Esophagus muscularis mucosa (tissue), 4 donors: ENCODE results near the gene YBX1. TPM values are rescaled to one million over a fixed set of nuclear protein-coding genes. Genes with fewer than 3 reads are reported as not detected.
A peak's percentile ranks its signal among the peaks of the same experiment; 100 is the strongest.

Source experiments
- DNase-seq: peaks from one replicate; pipeline ENCODE4 v3.0.0-alpha.2; 2017; ENCODE audit errors: extremely low spot score
- H3K27ac ChIP-seq, 4 donors: fragments of 200-600 bp; sonication (generic); replicated peaks in 1 of 4; 1 replicate in 3 of 4; 2 replicates in 1 of 4; pipeline ENCODE4 v1.5.1; 2016 to 2019; ENCODE audit warnings: mild to moderate bottlenecking in 1 of 4
- H3K27me3 ChIP-seq, 4 donors: fragments of 200-600 bp; sonication (generic); one replicate each; pipeline versions ENCODE4 v1.5.1 to v1.6.0; 2016 to 2019
- H3K36me3 ChIP-seq, 4 donors: fragments of 200-600 bp; sonication (generic); one replicate each; pipeline ENCODE4 v1.5.1; 2016 to 2019
- H3K4me1 ChIP-seq, 4 donors: fragments of 200-600 bp; sonication (generic); one replicate each; pipeline ENCODE4 v1.5.1; 2016 to 2019
- H3K4me3 ChIP-seq, 4 donors: fragments of 200-600 bp; sonication (generic); 1 replicate in 2 of 4; 2 replicates in 2 of 4; pipeline ENCODE4 v1.5.1; 2016 to 2019; ENCODE audit warnings: mild to moderate bottlenecking in 4 of 4, moderate library complexity in 1 of 4
- H3K9me3 ChIP-seq, 4 donors: fragments of 200-600 bp; sonication (generic); 1 replicate in 3 of 4; 2 replicates in 1 of 4; pipeline ENCODE4 v1.5.1; 2016 to 2019
- CTCF ChIP-seq, 3 experiments: fragments of 200-600 bp in 2 of 3; fragments of 450-650 bp in 1 of 3; sonication (generic) in 2 of 3; IDR thresholded peaks; one replicate each; pipeline ENCODE4 v1.5.1; 2017 to 2019; ENCODE audit warnings: antibody characterized with exemption in 3 of 3, mild to moderate bottlenecking in 2 of 3, moderate library complexity in 1 of 3
- EP300 ChIP-seq: sonication (generic); formaldehyde crosslinking; IDR thresholded peaks from one replicate; pipeline ENCODE4 v1.6.1; 2017; ENCODE audit warnings: antibody characterized with exemption
- POLR2A ChIP-seq: fragments of 450-650 bp; IDR thresholded peaks from one replicate; pipeline ENCODE4 v1.6.1; 2017; ENCODE audit warnings: antibody characterized with exemption, moderate library complexity, mild to moderate bottlenecking, low read depth
- POLR2AphosphoS5 ChIP-seq, 2 donors: sonication (generic); formaldehyde crosslinking; IDR thresholded peaks; one replicate each; pipeline ENCODE4 v1.6.1; 2017; ENCODE audit warnings: antibody characterized with exemption in 2 of 2
- WGBS: methylation state at CpG from one replicate; pipeline ENCODE4 v1.1.5; 2018; 5-methylcytosine and 5-hydroxymethylcytosine counted together
- intact Hi-C: fragments of 100-400 bp; cut with DNase I; formaldehyde crosslinking; loops from one replicate; pipeline ENCODE4 v1.15.1; 2023
- total RNA-seq, 4 donors: library from RNA; depleted of rRNA; stranded (reverse); fragments of >200 nt; gene quantifications; one replicate each; pipeline versions ENCODE4 v1.1.0 to v1.2.1, GENCODE V29; 2016

YBX1 gene
- total RNA-seq, 4 donors from 2014 or later: 778 to 889 (median 812) TPM

- H3K27me3 ChIP-seq: no peaks in the 10 kb centered on the region
- no peak for TF ChIP-seq CTCF (IDR thresholded peaks at IDR 0.05)
- no peak for TF ChIP-seq POLR2AphosphoS5 (IDR thresholded peaks at IDR 0.05)
- TF ChIP-seq EP300: no peak
- no peak for TF ChIP-seq POLR2A
- DNase-seq: no peak
- peaks cover 22 to 84% (median 61%) of the 10 kb centered on the region in 4 donors for H3K36me3 ChIP-seq
- no peak overlapping the region for H3K4me3 ChIP-seq
- 96% methylated on average over 4 of the region's 4 CpGs for WGBS
- no peaks in the 10 kb centered on the region for H3K9me3 ChIP-seq
- H3K27ac ChIP-seq: no peak overlapping the region
- intact Hi-C loops: no loop called here
- H3K4me1 ChIP-seq: peaks cover 0 to 6% (median 5%) of the 10 kb centered on the region in 4 donors
These were observed 11.8 kb upstream of the YBX1 start for GRCh38 chr1:42670425-42670824.

- H3K9me3 ChIP-seq: no peaks in the 10 kb centered on the region
- DNase-seq: no peak
- peaks cover 0 to 6% (median 5%) of the 10 kb centered on the region in 4 donors for H3K4me1 ChIP-seq
- H3K36me3 ChIP-seq: peaks cover 8 to 60% (median 28%) of the 10 kb centered on the region in 4 donors
- no peaks in the 10 kb centered on the region for H3K27me3 ChIP-seq
- peak overlapping the region in 1 of 4 donors; percentile 10 for H3K27ac ChIP-seq
- no peak overlapping the region for H3K4me3 ChIP-seq
- TF ChIP-seq EP300: no peak
- TF ChIP-seq POLR2AphosphoS5 (IDR thresholded peaks at IDR 0.05): no peak
- no peak for TF ChIP-seq CTCF (IDR thresholded peaks at IDR 0.05)
- TF ChIP-seq POLR2A: no peak
- intact Hi-C loops: no loop called here
These were observed 8.0 kb upstream of the YBX1 start for GRCh38 chr1:42674214-42674613.

- peaks cover 8 to 57% (median 26%) of the 10 kb centered on the region in 4 donors for H3K36me3 ChIP-seq
- intact Hi-C loops: no loop called here
- no peaks in the 10 kb centered on the region for H3K27me3 ChIP-seq
- H3K9me3 ChIP-seq: no peaks in the 10 kb centered on the region
- TF ChIP-seq POLR2A: no peak
- TF ChIP-seq EP300: no peak
- TF ChIP-seq POLR2AphosphoS5 (IDR thresholded peaks at IDR 0.05): no peak
- TF ChIP-seq CTCF (IDR thresholded peaks at IDR 0.05): no peak
- no peak overlapping the region for H3K4me3 ChIP-seq
- DNase-seq: no peak
- 42% methylated on average over 1 of the region's 1 CpG for WGBS
- H3K4me1 ChIP-seq: peaks cover 0 to 7% (median 5%) of the 10 kb centered on the region in 4 donors
- peak overlapping the region in 1 of 4 donors; percentile 10 for H3K27ac ChIP-seq
These were observed 7.5 kb upstream of the YBX1 start for GRCh38 chr1:42674682-42675081.

GRCh38 chr1:42675467-42675866, 6.8 kb upstream of the YBX1 start:
- Histone ChIP-seq H3K27me3 (no peaks in the 10 kb centered on the region), H3K4me1 (peaks cover 4 to 14% (median 10%) of the 10 kb centered on the region in 4 donors), H3K27ac (no peak overlapping the region), H3K4me3 (no peak overlapping the region), H3K36me3 (peaks cover 7 to 49% (median 20%) of the 10 kb centered on the region in 4 donors), H3K9me3 (no peaks in the 10 kb centered on the region)
- DNase-seq: no peak
- no peak for TF ChIP-seq CTCF (IDR thresholded peaks at IDR 0.05)
- TF ChIP-seq POLR2AphosphoS5 (IDR thresholded peaks at IDR 0.05): no peak
- TF ChIP-seq EP300: no peak
- TF ChIP-seq POLR2A: no peak
- intact Hi-C loops: no loop called here
- WGBS: 100% methylated on average over 3 of the region's 3 CpGs

GRCh38 chr1:42676534-42677087, 5.6 kb upstream of the YBX1 start:
- peaks cover 14 to 23% (median 19%) of the 10 kb centered on the region in 4 donors for H3K4me1 ChIP-seq
- H3K27ac ChIP-seq: no peak overlapping the region
- TF ChIP-seq POLR2A (no peak), CTCF (IDR thresholded peaks at IDR 0.05) (no peak)
- DNase-seq: no peak
- WGBS: 95% methylated on average over 3 of the region's 3 CpGs
- H3K36me3 ChIP-seq: peaks cover 3 to 37% (median 14%) of the 10 kb centered on the region in 4 donors
- no peaks in the 10 kb centered on the region for H3K27me3 ChIP-seq
- no peak overlapping the region for H3K4me3 ChIP-seq
- H3K9me3 ChIP-seq: no peaks in the 10 kb centered on the region
- intact Hi-C loops: no loop called here
